Heart left ventricle (tissue), 13 donors: Measurements from ENCODE around the gene PARP8.

ENCODE experiments used
- CTCF ChIP-seq, 12 donors: fragments of 200-600 bp; sonication (generic) in 4 of 12; IDR thresholded peaks; one replicate each; pipeline versions ENCODE4 v1.5.0 to v1.8.0; 2018 to 2022; ENCODE audit warnings: antibody characterized with exemption in 12 of 12, mild to moderate bottlenecking in 5 of 12
- POLR2A ChIP-seq, 2 donors: fragments of 450-650 bp; IDR thresholded peaks; one replicate each; pipeline ENCODE4 v1.6.1; 2017; ENCODE audit warnings: antibody characterized with exemption in 2 of 2, mild to moderate bottlenecking in 2 of 2, moderate library complexity in 2 of 2
- donor health status: ischemic (EF 13 %, LVEDD 7.1; RV severe dilation, severe dysfunction).
- donor health status: DM: no; HTN: yes; CAD: no.
- donor health status: DM: no; HTN: no; CAD: no.
- donor health status: ischemic (EF 25% LVEDD 6.9; RV normal size, moderate dysfunction).
- donor health status: ischemic (EF 25% LVEDD 5.7; RV mildly dilated, moderate dysfunction).
- donor health status: ischemic (EF 35%, LVEDD 5.7; RV mildly dilated, moderate dysfunction).
- donor health status: nonischemic (EF 11% LVEDD 7.7; RV severe dilation, severe dysfunction).
- donor health status: DM: yes; HTN: yes; CAD: no.
- donor health status: PGD.
- donor health status: ischemic (EF 29% LVEDD 5.4; RV normal size, mild dysfunction).
- donor health status: nonischemic (EF 23%, LVEDD 6.1; RV moderate dilation, normal function).

GRCh38 chr5:50823568-50823967 is 157.1 kb downstream of the PARP8 start:
- TF ChIP-seq CTCF (IDR thresholded peaks at IDR 0.05) (no peak), POLR2A (IDR thresholded peaks at IDR 0.05) (no peak)
